ENCODE measurements around the gene ZNF76.

The ZNF76 gene

GRCh38 chr6:35259194-35259947, at the start of gene ZNF76:
TSS of gene ZNF76 (plus strand) at chr6:35259735. CDS start at chr6:35281152, 21,417 bp downstream.
- peak; percentile 81 for DNase-seq

DNA sequence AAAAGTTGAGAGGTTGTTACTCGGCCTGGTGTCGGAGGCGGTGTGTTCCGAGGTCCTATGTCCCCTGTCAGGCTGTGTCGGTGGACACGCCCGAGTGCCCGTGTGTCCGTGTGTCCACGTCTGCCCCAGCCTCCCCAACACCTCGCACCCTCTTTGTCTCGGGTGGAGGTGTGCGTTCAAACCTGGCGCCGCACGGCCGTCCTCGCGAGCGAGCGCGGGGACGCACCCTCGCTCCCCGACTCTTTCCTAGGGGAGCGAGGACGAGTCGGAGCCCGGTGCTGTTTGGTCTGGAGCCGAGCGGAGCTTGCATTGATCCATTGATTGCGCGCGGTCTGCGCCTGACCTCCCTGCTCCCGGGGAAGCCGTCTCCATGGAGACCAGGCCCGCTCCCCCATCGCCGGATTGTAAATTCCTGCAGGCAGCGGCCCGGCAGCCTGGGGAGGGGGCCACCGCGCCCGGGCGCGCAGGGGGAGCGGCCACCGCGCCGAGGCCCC, 46.2 kb upstream of the ZNF76 start:
- DNase-seq: no peak

DNA sequence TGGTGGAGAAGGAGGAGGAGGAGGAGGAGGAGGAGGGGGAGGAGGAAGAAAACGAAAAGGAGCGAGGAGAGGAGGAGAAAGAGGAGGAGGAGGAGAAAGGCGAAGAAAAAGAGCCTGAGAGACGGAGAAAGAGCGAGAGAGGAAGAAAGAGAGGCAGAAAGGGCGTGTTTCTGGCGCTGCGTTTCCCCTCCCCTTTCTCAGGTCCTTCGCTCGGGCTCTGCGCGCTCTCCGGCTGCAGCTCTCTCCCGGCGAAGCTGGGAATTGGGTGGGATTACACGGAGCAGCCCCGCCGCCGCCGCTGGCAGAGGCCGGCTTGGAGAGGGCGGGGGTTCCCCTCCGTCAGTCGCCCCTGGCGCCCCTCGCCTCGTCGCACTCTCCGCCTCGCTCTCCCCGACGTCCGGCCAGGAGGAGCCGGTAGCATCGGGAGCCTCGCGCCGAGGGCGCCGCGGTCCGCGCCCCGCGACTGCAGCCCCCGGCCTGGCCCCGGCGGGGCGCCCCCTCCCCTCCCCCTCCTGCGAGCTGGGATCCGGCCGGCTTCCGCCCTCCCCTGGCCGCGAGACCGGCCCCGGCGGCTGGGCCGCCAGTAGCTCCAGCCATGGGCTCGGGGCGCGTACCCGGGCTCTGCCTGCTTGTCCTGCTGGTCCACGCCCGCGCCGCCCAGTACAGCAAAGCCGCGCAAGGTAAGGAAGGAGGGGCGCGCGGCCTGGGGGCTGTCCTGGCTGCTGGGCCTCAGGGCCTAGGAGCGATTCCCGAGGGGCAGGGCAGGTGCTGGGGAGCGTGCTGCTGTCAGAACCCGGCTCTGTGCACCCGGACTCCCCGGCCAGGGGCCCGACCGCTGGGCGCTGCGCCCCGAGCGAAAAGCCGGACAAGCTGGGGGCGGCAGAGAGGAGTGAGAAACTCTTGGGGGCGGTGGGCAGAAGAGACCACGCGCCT, 45.4 kb upstream of the ZNF76 start, which contains the start of gene SCUBE3:
SCUBE3 (plus strand) TSS at position 133 of the 933 bp plus-strand sequence; CDS start at position 596, 463 bp downstream.
- no peak for DNase-seq

DNA sequence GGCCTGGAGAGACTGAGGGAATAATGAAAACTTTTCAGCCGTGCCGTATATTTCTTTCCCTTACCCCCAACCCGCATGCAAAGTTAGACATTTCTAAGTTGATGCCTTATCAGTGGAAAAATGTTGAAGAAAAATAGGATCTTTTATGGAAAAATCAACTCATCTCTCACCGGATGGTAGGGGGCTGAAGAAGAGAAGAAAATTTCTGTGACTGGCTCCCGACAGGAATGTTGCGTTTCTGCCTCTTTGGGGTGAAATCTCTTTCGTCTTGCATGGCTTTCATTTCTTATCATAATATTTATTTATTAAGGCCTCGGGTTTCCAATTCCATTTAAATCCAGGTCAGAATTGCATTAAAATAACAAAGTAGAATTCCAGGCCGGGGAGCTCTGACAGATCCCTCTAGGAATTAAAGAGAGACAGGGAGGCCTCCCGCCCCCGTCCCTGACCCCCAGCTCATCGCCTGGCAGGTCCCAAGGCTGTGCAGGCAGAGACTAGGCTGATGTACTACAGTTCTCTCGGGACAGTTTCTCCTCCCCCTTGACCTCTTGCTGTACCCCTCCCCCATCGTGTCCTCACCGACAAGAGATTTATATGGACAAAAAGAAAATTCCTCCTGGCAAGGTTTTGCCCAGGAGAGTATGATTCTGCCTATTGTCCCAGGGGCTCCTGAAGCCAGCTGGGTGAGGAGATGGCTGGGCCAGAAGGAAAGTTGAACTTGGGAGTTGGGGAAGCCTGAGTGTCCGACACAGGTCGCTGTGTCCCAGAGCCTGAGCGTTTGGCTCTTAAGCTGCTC, 44.5 kb upstream of the ZNF76 start:
- no peak for DNase-seq

GRCh38 chr6:35215665-35216411, 43.7 kb upstream of the ZNF76 start:
- no peak for DNase-seq

DNA sequence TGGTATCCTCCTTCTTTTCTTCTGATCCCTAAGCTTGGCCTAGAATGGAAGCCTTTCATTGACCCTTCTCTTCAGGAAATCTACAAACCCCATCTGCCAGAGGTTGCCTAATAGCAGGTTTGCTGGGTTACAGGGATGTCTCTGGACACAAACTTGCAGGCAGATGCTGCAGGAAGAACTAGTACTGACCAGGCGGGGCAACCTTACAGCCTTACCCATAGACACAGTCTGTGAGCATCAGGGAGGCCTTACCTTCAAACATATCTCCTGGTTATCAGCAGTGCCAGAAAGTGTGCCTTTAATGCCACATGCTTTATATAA, 43.2 kb upstream of the ZNF76 start:
- DNase-seq: no peak

GRCh38 chr6:35216851-35217811, 42.4 kb upstream of the ZNF76 start:
- DNase-seq: no peak

DNA sequence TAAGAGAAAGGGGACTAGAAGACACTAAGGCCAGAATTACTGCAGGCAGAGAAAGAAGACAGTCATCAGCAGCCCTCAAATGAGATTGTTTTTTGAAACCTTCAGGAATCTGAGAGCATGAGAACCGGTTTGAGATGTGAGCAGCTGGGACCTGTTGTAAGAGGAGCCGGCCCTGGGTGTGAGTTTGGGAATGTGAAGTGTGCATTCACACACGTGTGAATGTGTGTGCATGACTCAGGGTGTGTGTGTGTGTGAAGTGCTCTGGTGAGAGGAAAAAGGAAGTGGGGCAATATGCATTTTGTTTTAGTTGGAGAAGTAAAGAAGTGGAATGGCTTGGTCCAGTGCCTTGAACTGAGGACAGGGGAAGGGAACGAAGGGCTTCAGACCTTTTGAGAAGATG, 41.5 kb upstream of the ZNF76 start:
- no peak for DNase-seq

GRCh38 chr6:35218456-35218855, 41.1 kb upstream of the ZNF76 start:
- DNase-seq: no peak

DNA sequence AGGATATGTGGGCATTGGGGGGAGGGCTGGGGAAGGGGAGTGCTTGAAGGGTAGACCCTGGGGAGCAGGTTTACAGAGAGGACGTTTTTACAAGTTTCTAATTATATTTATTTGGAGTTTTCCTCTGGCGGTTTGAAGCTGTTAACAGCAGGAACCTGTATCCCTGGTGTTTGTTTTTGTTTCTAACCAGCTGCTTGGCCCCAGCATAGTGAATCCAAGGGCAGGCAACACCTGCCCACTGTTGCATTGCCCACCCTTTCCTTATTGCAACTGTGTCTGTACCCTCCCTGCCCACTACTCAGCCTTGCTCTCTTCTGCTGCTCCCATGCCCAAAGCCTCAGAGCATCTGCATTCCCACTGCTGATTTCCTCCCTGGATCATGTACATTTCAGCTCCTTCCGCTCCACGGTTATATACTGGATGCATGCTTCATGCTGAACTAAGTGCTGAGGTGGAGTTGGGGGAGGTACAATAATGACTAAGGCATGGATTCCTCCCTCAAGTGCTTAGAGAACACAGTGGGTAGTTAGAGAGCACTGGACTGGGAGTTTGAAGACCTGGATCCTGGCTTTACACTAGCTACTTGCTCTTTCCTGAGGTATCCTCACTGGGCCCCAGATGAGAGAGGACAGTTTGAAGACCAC, 39.7 kb upstream of the ZNF76 start:
- peak; percentile 69 for DNase-seq

GRCh38 chr6:35220711-35221110, 38.8 kb upstream of the ZNF76 start:
- no peak for DNase-seq

- DNase-seq: no peak
Observed at GRCh38 chr6:35223396-35223795, 36.1 kb upstream of the ZNF76 start.

DNA sequence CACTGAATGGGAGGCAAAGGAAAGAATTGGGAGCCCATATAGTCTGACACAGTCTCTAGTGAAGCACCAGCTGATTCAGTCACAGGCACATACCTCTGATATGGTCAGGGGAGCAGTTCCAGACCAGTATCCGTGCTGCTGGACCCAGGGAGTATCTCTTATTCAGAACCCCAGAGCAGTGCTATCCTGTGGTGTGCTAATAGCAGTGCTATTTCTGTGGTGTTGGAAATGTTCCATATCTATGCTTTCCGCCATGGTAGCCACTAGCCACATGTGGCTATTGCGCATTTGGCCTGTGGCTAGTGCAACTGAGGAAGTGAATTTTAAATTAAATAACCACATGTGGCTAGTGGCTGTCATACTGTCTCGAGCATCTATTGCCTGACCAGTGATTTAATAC, 34.8 kb upstream of the ZNF76 start:
- DNase-seq: no peak

DNA sequence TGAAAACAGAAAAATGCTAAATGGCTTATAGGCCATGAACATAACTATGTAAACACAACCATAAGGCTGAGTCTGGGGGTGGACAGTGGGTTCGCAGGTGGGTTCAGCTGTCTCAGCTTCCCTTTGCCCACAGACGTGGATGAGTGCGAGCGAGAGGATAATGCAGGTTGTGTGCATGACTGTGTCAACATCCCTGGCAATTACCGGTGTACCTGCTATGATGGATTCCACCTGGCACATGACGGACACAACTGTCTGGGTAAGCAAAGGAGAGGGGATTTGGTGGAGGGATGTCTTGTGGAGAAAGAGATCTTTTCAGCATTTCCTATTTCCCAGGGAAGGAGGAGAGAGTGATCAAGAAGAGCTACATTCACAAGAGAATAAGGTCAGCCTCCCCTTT, 31.1 kb upstream of the ZNF76 start:
- DNase-seq: no peak

- DNase-seq: no peak
Observed at GRCh38 chr6:35229304-35229703, 30.2 kb upstream of the ZNF76 start.

DNA sequence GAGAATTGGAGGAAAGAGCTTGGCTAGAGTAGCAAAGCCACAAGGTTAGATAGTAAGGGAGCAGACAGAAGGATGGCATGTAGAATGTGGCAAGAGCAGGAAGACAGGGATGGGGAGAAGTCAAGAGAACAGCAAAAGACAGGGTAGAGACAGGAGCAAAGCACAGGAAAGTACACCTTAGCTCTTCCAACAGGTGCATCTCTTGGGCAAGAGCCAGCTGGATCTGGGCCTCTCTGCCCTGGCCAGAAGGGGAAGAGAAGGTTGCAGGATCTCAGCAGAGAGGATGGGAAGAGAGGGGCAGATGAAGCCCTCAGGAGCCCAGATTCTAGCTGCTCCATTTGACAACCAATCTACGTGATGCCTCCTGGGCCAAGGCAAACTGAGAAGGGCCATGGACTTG, 29.0 kb upstream of the ZNF76 start:
- no peak for DNase-seq

DNA sequence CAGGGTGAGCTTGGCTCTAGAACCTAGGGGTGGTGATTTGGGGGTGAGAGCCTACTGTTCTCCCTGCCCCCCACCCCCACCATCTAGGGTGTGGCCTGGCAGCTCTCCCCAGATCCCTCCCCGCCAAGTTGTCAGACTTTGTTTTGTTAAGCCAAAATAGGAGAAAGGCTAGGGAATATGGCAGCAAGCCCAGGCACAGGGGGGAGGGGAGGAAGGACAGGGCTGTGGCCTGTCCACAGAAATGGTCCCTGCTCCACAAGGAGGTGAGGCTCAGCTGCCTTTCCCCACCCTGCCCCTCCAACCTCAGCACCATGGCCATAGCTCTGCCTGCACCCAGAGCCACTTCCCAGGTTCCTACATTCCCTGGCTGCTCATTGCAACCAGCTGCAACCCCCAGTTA, 28.6 kb upstream of the ZNF76 start:
- DNase-seq: no peak

DNA sequence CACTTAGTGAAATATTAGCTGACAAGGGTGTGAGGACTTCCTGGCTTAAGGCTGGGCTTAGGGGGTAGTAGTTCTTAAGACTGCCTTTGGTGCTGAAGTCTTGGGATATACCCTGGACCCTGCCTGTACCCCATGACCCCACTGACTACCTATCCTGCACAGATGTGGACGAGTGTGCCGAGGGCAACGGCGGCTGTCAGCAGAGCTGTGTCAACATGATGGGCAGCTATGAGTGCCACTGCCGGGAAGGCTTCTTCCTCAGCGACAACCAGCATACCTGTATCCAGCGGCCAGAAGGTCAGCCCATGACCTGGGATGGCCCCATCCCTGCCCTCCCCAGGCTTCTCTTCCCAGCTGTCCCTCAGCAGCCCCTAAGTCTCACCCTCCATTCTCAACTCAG, 28.0 kb upstream of the ZNF76 start:
- no peak for DNase-seq

- no peak for DNase-seq
Observed at GRCh38 chr6:35234901-35235300, 24.6 kb upstream of the ZNF76 start.

DNA sequence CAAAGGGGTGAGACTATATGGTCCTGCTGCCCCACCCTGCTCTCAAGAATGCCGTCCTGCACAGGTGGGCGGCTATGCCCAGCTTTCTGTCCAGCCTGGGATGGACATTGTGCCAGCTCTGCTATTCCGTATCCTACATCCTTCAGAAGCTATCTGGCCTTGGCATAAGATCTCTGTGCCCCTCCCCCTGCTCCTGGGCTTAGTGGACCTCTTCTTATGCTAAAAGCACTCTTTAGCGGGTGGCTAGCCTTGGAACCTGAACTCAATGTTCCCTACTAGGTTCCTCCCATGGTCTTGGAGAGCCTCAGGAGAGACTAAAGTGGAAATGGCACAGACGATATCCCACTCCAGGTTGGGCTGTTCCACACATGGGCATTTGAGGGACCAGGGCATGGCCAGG, 23.3 kb upstream of the ZNF76 start:
- no peak for DNase-seq

- DNase-seq: no peak
Observed at GRCh38 chr6:35237476-35237875, 22.1 kb upstream of the ZNF76 start.

Data from NCI-H1417 treated with DMSO at 0.1 percent for 48 hours (cell line).